Cardiac septum (tissue), 1 donor: ENCODE results near the gene KCNQ5. TPM values are rescaled to one million over a fixed set of nuclear protein-coding genes. Genes with fewer than 3 reads are reported as not detected.

ENCODE experiments used
- DNase-seq: peaks from one replicate; pipeline ENCODE4 v3.0.0-alpha.2; 2020; ENCODE audit warnings: low spot score
- intact Hi-C: fragments of 100-400 bp; cut with DNase I; formaldehyde crosslinking; loops from one replicate; pipeline ENCODE4 v1.14.0; 2022
- total RNA-seq: library from RNA; stranded (reverse); fragmentation: NEBNext Ultra II Directional; extraction: Animal tissue kit (Norgen Biotek cat#: 25700); gene quantifications from one replicate; pipeline ENCODE4 v1.2.1, GENCODE V29; 2021
- donor health status: DM: no; HTN: no; CAD: no.

The KCNQ5 gene
- total RNA-seq, 1 donor from 2014 or later: not detected

DNA sequence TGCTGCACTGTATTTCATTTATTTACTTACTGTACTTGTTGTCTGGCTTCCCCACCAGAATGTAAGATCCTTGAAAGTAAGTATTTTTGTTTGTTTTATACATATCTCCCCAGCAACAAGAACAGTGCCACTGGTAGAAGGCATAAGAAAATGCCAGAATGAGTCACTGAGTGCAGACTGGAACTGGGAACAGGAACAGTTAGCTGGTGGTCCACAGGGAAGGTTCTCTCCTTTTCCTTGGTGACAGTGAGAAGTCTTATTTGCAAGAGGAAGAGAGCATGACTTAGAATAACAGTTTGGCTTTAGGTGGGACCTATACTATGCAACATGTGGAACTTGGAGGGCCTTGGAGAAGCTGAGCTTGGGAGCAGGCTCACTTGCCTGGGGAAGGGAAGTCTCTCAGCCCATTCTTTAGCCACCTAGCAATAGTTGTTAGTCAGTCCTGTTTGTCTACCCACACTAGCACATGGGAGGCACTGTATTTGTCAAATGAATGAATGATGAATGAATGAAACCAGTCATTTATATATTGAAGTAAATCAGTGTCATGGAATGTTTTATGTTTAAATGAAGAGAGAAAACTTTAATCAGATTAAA, 203.5 kb downstream of the KCNQ5 start:
- intact Hi-C loops: no loop called here
- no peak for DNase-seq

DNA sequence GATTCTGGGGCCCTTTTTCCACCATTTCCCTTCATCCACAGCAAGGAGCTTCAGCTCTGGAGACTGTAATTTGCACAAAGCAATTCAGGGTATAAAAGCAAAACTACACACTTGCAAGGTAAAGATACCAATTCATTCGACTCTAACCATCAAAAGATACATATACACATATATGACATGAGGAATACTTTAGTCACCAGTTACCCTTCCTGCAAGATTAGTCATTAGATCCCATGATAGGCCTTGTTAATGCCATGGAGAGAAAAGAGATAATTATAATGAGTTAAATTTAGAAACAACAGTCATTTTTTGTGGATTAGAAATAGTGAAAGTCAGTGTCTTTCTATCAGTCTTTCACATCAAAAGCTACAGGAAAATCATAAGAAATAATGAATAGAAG, 204.2 kb downstream of the KCNQ5 start:
- no peak for DNase-seq
- intact Hi-C loops: no loop called here

DNA sequence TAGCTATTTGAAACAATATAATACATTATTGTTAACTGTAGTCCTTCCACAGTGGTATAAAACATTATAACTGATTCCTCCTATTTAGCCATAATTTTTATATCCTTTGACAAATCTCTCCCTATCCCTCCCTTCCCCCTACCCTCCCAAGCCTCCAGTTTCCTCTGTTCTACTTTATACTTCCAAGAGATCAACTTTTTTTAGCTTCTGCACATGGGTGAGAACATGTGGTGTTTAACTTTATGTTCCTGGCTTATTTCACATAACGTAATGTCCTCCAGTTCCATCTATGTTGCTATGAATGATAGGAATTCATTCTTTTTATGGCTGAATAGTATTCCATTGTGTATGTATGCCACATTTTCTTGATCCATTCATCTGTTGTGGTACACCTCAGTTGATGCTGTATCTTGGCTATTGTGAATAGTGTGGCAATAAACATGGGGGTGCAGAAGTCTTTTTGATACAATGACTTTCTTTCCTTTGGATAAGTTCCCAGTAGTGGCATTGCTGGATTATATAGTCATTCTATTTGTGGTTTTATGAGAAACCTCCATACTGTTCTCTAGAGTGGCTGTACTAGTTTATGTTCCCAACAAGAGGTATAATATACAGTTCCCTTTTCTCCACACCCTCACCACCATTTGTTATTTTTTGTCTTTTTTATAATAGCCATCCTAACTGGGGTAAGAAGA, 205.0 kb downstream of the KCNQ5 start:
- no peak for DNase-seq
- intact Hi-C loops: no loop called here

DNA sequence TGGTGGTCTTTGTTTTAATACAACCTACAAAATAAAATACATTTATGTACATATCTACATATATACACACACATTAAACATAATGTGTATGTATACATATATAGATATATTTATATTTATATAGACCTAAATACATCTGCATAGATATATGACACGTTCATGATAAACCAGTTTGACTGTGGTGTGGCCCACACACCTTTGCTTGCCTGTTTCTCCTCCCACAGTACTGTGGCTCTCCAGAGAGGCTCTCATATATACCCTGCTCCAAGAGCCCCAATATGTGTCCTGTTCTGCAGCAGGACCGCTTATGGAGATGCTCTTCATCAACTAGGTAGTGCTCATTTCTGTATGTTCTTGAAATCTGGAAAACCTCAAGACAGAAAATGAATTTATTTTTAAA, 207.0 kb downstream of the KCNQ5 start:
- intact Hi-C loops: no loop called here
- no peak for DNase-seq

DNA sequence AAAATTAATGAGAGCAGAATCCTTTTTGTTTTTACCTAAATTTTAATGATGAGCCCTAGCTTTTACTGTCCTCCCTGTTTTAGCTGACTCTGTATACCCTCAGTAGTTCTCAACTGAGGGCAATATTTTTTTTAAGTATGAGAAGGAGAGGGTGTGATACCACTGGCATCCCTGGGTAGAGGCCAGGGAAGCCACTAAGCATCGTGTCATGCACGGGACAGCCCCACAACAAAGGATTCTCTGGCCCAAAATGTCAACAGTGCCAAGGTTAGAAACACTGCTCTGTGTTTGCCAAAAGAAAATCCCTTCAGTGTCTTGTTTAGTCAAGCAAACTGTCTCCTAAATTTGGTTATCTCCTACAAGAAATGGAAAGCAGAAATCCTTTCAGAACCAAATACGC, 210.4 kb downstream of the KCNQ5 start:
- intact Hi-C loops: no loop called here
- no peak for DNase-seq

DNA sequence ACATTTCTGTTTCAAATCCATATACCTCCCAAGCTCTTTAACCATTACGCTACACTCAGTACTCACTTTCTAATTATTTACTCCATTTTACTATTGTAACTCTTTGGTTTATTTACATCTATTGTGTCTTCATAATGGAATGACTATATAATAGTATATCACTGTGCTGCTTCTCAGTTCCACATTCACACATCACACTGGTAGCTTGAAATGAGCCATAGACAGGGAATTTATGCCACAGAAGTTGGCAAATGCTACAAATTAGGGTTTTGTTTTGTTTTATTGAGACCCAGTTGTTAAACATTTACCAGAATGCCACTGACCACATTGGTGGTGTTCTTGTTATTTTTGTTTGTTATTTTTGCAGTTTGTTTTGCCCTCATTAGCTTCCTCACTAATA, 213.9 kb downstream of the KCNQ5 start:
- no peak for DNase-seq
- intact Hi-C loops: no loop called here

DNA sequence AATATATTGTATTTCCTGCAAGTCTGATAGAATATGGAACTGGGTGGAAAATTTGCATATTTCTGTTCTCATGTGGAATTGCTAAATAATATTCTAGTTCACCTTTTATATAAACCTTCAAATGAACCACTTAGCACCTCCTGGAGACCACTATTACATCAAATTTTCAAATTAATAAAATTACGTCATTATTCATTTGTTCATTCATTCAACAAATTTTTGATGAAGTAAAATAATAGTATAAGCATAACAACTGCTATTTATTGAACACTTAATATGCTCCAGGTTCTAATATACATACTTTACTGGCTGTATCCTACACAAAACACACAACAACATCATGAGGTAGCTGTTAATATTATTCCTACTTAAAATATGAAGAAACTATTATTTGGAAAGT, 215.1 kb downstream of the KCNQ5 start:
- intact Hi-C loops: no loop called here
- DNase-seq: no peak

DNA sequence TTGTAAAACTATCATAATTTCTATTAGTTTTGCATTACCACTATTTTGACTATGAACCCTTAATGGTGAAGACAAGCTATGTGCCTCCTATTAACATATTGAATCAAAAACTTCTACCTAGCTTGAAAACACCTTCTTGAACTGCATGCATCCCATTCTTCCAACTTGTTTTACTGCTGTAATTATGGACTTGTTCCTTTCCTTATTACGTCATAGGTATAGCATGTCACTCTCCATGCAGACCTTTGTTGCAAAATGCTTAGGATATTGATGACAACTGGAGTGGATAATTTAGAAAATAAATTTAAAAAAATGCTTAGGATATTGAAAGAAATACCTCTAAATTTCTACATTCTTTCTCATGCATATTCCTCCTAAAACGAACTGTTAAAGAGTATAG, 219.3 kb downstream of the KCNQ5 start:
- DNase-seq: no peak
- intact Hi-C loops: no loop called here

DNA sequence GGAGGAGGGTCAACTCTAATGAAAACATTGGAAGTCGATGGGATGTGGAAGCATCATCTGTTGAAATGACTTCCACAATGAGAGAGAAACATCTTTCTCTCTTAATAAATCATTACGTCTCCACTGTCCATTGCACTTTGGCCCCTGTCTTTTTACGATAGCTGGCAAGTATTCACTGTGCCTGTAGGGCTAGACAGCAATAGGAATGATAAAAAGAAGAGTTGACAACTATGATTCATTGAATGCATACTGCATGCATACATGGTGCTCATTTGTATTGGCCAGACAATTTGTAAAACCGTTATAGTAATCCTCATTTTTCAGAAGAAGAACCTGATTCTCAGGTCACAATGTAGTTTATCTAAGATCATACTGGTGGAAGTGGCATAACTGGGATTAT, 220.3 kb downstream of the KCNQ5 start:
- intact Hi-C loops: no loop called here
- no peak for DNase-seq

DNA sequence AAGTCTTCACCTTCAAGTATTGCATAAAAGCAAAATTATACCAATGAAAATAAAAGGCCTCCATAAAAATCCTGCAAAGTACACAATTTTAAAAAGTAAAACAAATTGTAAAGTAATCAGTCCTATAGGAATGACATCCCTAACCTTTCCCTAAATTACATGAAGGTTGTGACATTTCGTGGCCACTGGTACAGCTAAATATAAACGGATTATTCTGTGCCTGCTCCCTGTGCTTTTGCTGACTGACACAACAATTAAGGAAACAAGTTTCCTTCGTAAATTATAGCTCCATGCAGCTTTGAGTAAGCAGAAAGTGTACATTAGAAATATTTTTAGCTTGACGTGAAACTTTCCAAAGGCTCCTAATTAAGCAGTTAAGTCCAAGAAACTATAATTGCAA, 222.8 kb downstream of the KCNQ5 start:
- no peak for DNase-seq
- intact Hi-C loops: no loop called here

DNA sequence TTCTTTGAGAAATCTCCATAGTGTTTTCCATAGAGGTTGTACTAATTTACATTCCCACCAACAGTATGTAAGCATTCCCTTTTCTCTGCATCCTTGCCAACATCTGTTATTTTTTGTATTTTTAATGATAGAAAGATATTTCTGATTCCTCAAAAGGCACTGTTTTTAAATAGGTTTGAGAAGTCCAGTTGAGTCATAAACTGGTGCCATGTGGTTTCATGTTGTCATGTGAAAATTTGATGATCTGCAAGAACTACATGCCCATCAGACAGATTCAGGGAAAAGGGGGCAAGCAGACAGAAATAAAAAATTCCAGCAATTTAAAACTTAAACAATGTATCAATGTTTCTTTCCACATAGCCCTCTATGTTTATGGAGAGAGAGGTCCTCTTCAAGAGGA, 227.5 kb downstream of the KCNQ5 start:
- DNase-seq: no peak
- intact Hi-C loops: no loop called here

DNA sequence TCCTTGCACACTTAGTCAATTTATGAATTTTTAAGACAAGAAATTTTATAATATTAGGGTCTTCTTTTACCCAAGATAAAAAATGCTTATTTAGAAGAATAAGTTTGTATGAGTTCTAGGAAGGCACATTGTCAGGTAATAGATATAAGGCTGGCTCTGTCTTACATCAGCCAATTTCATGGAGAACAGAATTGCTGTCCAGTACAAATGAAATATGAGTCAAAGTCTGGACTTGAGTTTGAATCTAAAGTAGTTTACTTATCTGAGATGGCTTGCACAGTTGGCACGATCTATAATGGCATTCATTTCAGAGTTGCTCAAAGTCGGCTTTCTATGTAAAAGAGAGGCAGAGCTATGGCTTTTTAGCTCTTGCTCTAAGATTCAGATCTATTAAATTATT, 228.2 kb downstream of the KCNQ5 start:
- intact Hi-C loops: no loop called here
- DNase-seq: no peak

DNA sequence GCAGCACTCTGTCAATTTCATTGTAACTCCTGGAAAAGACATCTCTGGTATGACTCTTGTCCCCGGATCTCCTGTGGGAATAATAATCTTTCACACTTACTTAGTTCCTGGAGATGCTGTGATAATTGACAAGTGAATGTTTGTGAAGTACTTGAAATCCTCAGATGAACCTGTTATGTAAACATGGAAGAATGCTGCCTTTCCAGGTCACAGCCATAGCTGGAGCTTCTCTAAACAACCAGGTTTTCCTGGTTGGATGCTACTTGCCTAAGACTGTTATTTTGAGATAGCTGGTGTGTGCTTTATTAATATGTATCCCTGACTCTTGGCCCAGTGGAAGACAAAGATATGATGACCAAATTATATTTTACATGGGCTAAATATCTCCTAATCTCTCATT, 228.6 kb downstream of the KCNQ5 start:
- intact Hi-C loops: no loop called here
- DNase-seq: no peak

DNA sequence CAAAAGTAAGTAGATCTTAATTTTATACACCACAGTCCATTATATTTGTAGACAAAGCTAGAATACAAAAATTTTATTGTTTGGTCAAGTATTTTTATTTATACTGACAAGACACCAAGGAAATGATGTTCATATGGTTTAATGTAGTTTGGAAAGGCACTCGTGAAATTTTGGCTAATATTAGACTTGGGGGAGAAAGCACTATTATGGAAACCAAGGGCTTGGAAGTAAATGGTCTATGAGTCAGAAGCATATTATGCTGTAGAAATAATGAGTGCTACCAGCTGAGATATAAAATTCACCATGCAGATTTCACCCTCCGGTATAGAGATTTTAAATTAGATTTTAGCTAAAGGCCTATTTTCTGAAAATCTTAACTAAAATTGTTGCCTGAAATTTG, 233.6 kb downstream of the KCNQ5 start:
- intact Hi-C loops: no loop called here
- no peak for DNase-seq

DNA sequence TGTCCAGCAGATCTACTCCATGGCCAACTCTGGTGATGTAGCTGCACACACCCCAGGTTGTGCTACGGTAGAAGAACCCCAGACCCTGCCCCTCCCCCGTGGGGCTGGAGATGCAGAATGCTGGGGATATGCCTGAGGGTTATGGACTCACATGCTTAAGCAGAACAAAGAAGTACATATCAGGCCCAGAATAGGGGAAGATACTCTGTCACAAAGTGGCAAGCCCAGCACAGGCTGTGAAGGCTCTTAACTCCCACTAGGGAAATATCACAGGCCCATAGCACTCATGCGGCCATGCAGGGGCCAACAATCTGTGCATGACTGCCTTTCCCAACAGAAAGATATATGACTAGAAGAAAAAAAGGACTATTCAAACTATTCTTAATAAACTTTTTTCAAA, 234.9 kb downstream of the KCNQ5 start:
- no peak for DNase-seq
- intact Hi-C loops: no loop called here

DNA sequence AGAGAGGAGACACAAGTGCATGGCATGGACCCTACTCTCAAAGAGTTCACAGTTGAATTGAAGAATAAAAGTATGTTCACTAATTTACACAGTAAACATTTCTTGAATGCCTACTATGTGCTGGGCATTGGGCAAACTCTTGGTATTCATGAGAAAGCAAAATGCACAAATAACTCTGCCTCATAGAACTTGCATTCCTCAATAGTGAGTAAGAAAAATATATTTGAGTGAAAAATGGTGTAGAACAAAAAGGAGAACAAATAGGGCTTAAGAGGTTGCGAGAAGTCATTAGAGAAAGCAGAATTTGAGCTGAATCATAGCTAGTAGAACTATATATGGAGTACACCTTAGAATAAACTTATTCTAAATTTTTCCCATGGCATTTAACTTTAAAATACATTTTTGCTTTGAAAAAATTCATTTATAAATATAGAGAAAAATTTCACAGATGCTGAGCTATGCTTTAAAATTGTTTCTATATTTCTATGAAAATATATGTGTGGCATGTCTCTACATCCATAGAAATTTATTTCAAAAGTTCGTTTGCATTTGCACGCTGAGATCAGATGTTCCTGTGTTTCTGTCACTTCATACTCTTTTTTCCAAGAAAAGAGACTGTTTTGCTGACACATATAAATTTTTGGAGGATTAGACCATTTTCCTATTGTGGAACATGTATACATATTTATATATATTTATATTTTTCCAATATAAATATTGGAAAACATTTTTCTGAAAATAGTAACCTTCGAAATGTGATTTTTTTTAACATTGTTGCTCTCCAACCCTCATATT, 236.1 kb downstream of the KCNQ5 start:
- no peak for DNase-seq
- intact Hi-C loops: no loop called here

DNA sequence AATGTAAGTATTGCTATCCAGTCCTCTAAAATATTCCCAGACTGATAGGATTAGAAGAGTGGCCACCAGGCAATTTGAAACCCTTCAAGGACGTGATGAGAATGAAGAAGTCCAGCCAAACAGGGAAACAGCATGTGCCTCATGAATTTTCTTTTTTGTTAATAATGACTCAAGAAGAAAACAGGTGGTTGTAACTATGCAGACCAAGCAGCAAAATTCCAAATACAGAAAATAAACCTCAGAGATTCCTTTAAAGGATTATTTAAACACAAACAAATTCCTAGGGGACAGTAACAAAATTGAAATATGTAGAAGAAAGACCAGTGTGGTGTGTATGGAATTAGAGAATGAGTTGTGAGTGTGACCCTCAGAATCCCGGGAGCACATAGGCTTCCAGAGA, 239.2 kb downstream of the KCNQ5 start:
- no peak for DNase-seq
- intact Hi-C loops: no loop called here

DNA sequence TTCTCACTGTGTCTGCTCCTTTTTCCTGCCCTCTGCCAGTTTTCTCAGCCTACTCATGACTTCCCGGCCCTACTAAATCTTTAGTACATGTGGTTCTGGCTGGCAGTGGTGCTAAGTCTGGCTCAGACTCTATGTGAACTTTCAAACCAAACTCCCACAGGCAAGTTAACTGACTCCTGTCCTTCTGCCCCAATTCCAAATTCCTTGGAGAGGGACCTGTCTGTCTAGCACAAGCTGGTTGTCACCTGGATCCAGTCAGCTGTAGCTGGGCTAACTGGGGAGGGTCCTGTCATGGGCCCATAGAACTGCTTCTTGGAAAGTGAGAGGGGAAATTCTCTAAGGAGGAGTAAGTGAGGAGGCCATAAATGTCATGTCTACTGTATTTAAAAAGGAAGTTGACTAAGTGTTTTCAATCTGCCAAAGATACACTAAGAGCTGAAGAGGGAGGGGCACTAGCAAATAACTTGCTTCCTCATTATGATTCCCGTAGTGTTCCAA, 240.1 kb downstream of the KCNQ5 start:
- DNase-seq: no peak
- intact Hi-C loops: no loop called here

DNA sequence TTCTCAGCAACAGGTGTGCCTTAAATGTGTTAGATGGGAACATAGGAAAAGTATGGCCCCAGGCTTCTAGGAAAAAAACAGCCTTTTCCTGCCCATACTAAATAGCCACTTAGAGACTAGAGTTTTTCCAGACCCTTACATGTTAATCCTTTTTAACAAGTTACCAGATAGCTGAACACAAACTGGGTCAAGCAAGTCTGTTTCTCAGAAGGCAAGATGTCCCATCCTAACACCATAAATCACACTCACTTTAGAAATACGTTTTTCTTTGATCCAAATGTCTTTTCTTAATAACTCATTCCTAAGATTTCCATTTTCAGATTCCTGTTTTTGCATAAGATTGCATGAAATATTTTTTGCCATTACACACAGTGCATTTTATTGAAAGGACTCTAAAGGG, 241.3 kb downstream of the KCNQ5 start:
- intact Hi-C loops: no loop called here
- DNase-seq: no peak

DNA sequence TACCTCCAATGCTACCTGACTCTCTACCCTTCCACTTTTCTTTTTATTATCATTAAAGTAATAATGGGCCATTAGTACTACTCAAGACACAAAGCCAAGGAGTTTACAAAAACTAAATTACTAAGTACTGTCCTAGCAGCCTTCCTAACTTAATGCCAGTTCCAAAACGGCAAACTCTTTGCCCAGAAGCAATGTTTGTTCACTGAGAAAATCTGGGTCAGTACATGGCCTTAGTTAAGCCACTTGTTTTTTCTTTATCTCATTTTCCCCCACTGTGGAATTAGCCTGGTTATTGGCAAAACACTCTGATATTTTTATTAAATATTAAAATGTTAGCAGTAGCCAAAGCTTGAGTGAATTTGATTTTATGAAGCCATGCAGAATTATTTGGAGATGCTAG, 242.4 kb downstream of the KCNQ5 start:
- intact Hi-C loops: no loop called here
- DNase-seq: no peak

DNA sequence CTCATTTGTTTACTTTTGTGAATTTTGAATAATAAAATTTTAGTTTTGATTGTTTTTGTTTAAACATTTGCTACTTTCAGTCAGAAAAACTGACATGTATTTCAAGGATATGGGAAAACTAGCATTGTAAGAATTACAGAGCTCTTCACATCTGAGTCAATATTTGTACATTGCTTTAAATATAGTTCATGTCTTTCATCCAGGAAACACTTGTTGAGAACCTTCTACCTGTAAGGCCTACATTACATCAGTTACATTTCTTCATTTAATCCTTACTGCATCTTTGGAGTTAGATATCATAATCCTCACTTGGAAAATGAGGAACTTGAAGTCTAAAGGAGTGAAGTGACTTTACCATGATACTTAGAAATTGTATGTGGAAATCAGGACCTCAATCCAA, 242.9 kb downstream of the KCNQ5 start:
- intact Hi-C loops: no loop called here
- no peak for DNase-seq
